ENCODE measurements around the gene ALKBH2. TPM values are rescaled to one million over a fixed set of nuclear protein-coding genes. Genes with fewer than 3 reads are reported as not detected.

ALKBH2 gene
- total RNA-seq, 1 donor from 2014 or later, result 13.9 TPM

Other genes starting within 250 kb of the ALKBH2 start
- 7.8 and 17.0 TPM in 2 replicates for gene SSH1, start 235.9 kb downstream of the ALKBH2 start, total RNA-seq
- not detected in 2 replicates for gene DAO, start 213.4 kb downstream of the ALKBH2 start, total RNA-seq
- not detected in 2 replicates for gene SVOP, start 72.4 kb downstream of the ALKBH2 start, total RNA-seq
- gene USP30, start 40.9 kb downstream of the ALKBH2 start, total RNA-seq, result 6.9 and 10.9 TPM in 2 replicates
- 21.5 and 27.1 TPM in 2 replicates for gene UNG, start 4.1 kb upstream of the ALKBH2 start, total RNA-seq
- 1.9 and 8.9 TPM in 2 replicates for gene ACACB, start 23.1 kb upstream of the ALKBH2 start, total RNA-seq
- gene FOXN4, start 215.8 kb upstream of the ALKBH2 start, total RNA-seq, result not detected in 2 replicates

Measured in renal cortical epithelial cell (primary cell).